ENCODE data around the gene AGER. TPM values are rescaled to one million over a fixed set of nuclear protein-coding genes. Genes with fewer than 3 reads are reported as not detected.

AGER gene
- total and polyA plus RNA-seq, 9 of the 15 experiments (the other 6 are each of a cell fraction or from before 2014, with no cell fraction given): 1.2 to 11.5 (median 4.1) TPM

GRCh38 chr6:32167154-32167760, 16.8 kb downstream of the AGER start (continued):
- TF ChIP-seq RBFOX2 (IDR thresholded peaks at IDR 0.05; ENCODE audit: low read depth, low read length) (peak; percentile 68), MBD2 (IDR thresholded peaks at IDR 0.05; ENCODE audit: borderline replicate concordance, low read depth) (no peak), MAX (CRISPR knock-in tag; IDR thresholded peaks at IDR 0.05) (peak; percentile 80), TCF15 (CRISPR knock-in tag; IDR thresholded peaks at IDR 0.05) (peak; percentile 30; the same call in 1 of the 2 replicates), CTBP1 (IDR thresholded peaks at IDR 0.05; ENCODE audit: borderline replicate concordance) (no peak), MCM7 (IDR thresholded peaks at IDR 0.05) (no peak), BCLAF1 (IDR thresholded peaks at IDR 0.05; ENCODE audit: borderline replicate concordance in 1 of 2, control insufficient read depth in 1 of 2, low read depth in 2 of 2, low read length in 1 of 2) (no peak), IFI16 (CRISPR knock-in tag; IDR thresholded peaks at IDR 0.05) (no peak), ETS2 (tag; IDR thresholded peaks at IDR 0.05; ENCODE audit: borderline replicate concordance, poor library complexity, severe bottlenecking) (no peak), NR1H2 (CRISPR knock-in tag; IDR thresholded peaks at IDR 0.05) (no peak), SAFB (IDR thresholded peaks at IDR 0.05; ENCODE audit: borderline replicate concordance, low read depth, low read length) (no peak), ZNF165 (CRISPR knock-in tag; IDR thresholded peaks at IDR 0.05; ENCODE audit: borderline replicate concordance) (0 out of 2 replicates have a peak, but pooled peaks have one; percentile 19), LARP7 (IDR thresholded peaks at IDR 0.05) (no peak), LCOR (CRISPR knock-in tag; IDR thresholded peaks at IDR 0.05) (0 out of 2 replicates have a peak, but pooled peaks have one; percentile 3), ZNF785 (CRISPR knock-in tag; IDR thresholded peaks at IDR 0.05) (no peak), RBM14 (IDR thresholded peaks at IDR 0.05; ENCODE audit: borderline replicate concordance, insufficient read depth, low read depth, low read length) (peak; percentile 89; the same call in 1 of the 2 replicates), MEIS2 (IDR thresholded peaks at IDR 0.05; ENCODE audit: partially characterized antibody) (no peak), ETS1 (conservative IDR thresholded peaks at IDR 0.05; ENCODE audit: control insufficient read depth, low read depth, low read length) (no peak), MLLT1 (IDR thresholded peaks at IDR 0.05) (no peak), RBM39 (optimal IDR thresholded peaks at IDR 0.05; ENCODE audit: low read depth, low read length) (peak; percentile 28), POLR2G (IDR thresholded peaks at IDR 0.05; ENCODE audit: low read depth, low read length) (peak; percentile 64)
